ENCODE measurements around the gene KIDINS220. TPM values are rescaled to one million over a fixed set of nuclear protein-coding genes. Genes with fewer than 3 reads are reported as not detected.

KIDINS220 gene
- total and polyA plus RNA-seq, 9 of the 15 experiments (the other 6 are each of a cell fraction or from before 2014, with no cell fraction given): 15.2 to 48.0 (median 34.4) TPM

GRCh38 chr2:8681786-8682692, 155.4 kb downstream of the KIDINS220 start, which contains the start of gene ID2:
TSS of gene ID2 (plus strand) at chr2:8682056. CDS start at chr2:8682166, 110 bp downstream.
- in situ Hi-C loops (cut with MboI): loop anchor here (10.0 to 25.0 kb wide), 4 partner anchors 407 to 1595 kb away; no protein-coding TSS in a partner anchor
- TF ChIP-seq EP300 (IDR thresholded peaks at IDR 0.05; ENCODE audit: low read length): 0 out of 2 replicates have a peak, but pooled peaks have one; percentile 5
- TF ChIP-seq KDM2B (CRISPR knock-in tag; IDR thresholded peaks at IDR 0.05): no peak
- TF ChIP-seq ZNF431 (CRISPR knock-in tag; IDR thresholded peaks at IDR 0.05): no peak
- no peak for TF ChIP-seq NFIX (CRISPR knock-in tag; IDR thresholded peaks at IDR 0.05; ENCODE audit: low read depth)
- TF ChIP-seq TAF15 (IDR thresholded peaks at IDR 0.05; ENCODE audit: low read depth, low read length): no peak
- no peak for TF ChIP-seq ZNF77 (CRISPR knock-in tag; IDR thresholded peaks at IDR 0.05)
- no peak for TF ChIP-seq WHSC1 (IDR thresholded peaks at IDR 0.05; ENCODE audit: low read length)
- TF ChIP-seq GTF3C2 (IDR thresholded peaks at IDR 0.05; ENCODE audit: borderline replicate concordance, extremely low read depth, insufficient read length): no peak
- 0 out of 2 replicates have a peak, but pooled peaks have one; percentile 13 for TF ChIP-seq RNF2 (IDR thresholded peaks at IDR 0.05)
- TF ChIP-seq BACH1 (tag; IDR thresholded peaks at IDR 0.05): no peak
- TF ChIP-seq PURB (CRISPR knock-in tag; IDR thresholded peaks at IDR 0.05; ENCODE audit: low read depth): no peak
- no peak for TF ChIP-seq ZC3H8 (IDR thresholded peaks at IDR 0.05)
- TF ChIP-seq ASH1L (IDR thresholded peaks at IDR 0.05; ENCODE audit: borderline replicate concordance, low read depth, partially characterized antibody): peak; percentile 87
- peak; percentile 71; the same call in 1 of the 2 replicates for TF ChIP-seq BCOR (IDR thresholded peaks at IDR 0.05)
- no peak for TF ChIP-seq MXI1 (IDR thresholded peaks at IDR 0.05; ENCODE audit: low read depth, low read length)
- TF ChIP-seq SNAPC5 (CRISPR knock-in tag; IDR thresholded peaks at IDR 0.05): no peak
- no peak for TF ChIP-seq SMC3 (conservative IDR thresholded peaks at IDR 0.05; ENCODE audit: insufficient read depth, low read depth, low read length)
- no peak for TF ChIP-seq RBM15 (IDR thresholded peaks at IDR 0.05; ENCODE audit: insufficient read depth, low read length)
- TF ChIP-seq SRSF1 (IDR thresholded peaks at IDR 0.05; ENCODE audit: low read depth, low read length): no peak

More at GRCh38 chr2:8681786-8682692, 155.4 kb downstream of the KIDINS220 start, which contains the start of gene ID2:
- intact Hi-C loops (cut with micrococcal nuclease): loop anchor here (1.0 to 10.0 kb wide), 4 partner anchors 156 to 1587 kb away; no protein-coding TSS in a partner anchor
- Histone ChIP-seq H3K79me2 (ENCODE audit: control insufficient read depth, insufficient read depth, low read length) (peaks cover 24% of the 10 kb centered on the region), H3K36me3 (ENCODE audit: control insufficient read depth, insufficient read depth, low read length) (no peaks in the 10 kb centered on the region), H3K27me3 (ENCODE audit: control insufficient read depth in 2 of 2, insufficient read depth in 2 of 2, low read length in 2 of 2) (no peaks in the 10 kb centered on the region), H3K27ac (ENCODE audit: extremely low read depth, low read depth, low read length) (peak within 1 kb of the TSS; percentile 56; the same call in 2 of the 3 replicates), H3K9me1 (ENCODE audit: control insufficient read depth, insufficient read depth, low read length) (no peaks in the 10 kb centered on the region), H3K9ac (ENCODE audit: insufficient read depth in 1 of 2, low read depth in 2 of 2, low read length in 2 of 2) (peak within 1 kb of the TSS; percentile 55 to 93), H4K20me1 (replicated peaks; ENCODE audit: control insufficient read depth, insufficient read depth, low read length) (peaks cover 6% of the 10 kb centered on the region), H3K4me3 (peak within 1 kb of the TSS; percentile 68), H3K4me1 (replicated peaks in 1 of 2; ENCODE audit: control insufficient read depth in 2 of 2, insufficient read depth in 2 of 2, low read length in 2 of 2) (peaks cover 34 to 47% of the 10 kb centered on the region in 2 experiments), H3K9me3 (replicated peaks; ENCODE audit: control insufficient read depth, insufficient read depth, low read depth, low read length) (no peaks in the 10 kb centered on the region), H3K4me2 (ENCODE audit: insufficient read depth, low read length) (peak within 1 kb of the TSS; percentile 96), H2AFZ (ENCODE audit: low read depth, low read length) (peak within 1 kb of the TSS; percentile 88)
- under 1% methylated on average over 60 of the region's 70 CpGs for WGBS (ENCODE audit: insufficient coverage, low coverage, missing lambda C conversion rate)
- ChIA-PET CTCF (ENCODE audit: low intra/inter-chr PET ratio) (interaction anchor here (0.6 to 1.3 kb wide), 3 partner anchors 37 to 156 kb away, joined by 3 to 4 read pairs (median 3); no protein-coding TSS in a partner anchor), POLR2A (interaction anchor here (0.5 to 3.5 kb wide), 59 partner anchors 9 to 863 kb away, joined by 3 to 42 read pairs (median 4); no protein-coding TSS in a partner anchor)
- DNase-seq (ENCODE audit: extremely low read depth in 1 of 4, low spot score in 3 of 4) (peak; percentile 97 to 99 (median 98)), ATAC-seq (peak; percentile 75), FAIRE-seq (peak; percentile 76)
- BruUV-seq (replicated peaks): no TSS peak

Data from K562 (cell line).